ENCODE results near the gene FAM133A.

FAM133A gene

GRCh38 chrX:93673869-93674271 is at the start of gene FAM133A:
Gene FAM133A, plus strand, starts transcription at chrX:93674206. Its CDS starts 35,214 bp downstream, at chrX:93709420.
- DNase-seq (ENCODE audit: low spot score) = peak; percentile 15

- no peak for DNase-seq (ENCODE audit: low spot score)
These were observed 36.4 kb upstream of the FAM133A start for GRCh38 chrX:93637591-93637990.

- no peak for DNase-seq (ENCODE audit: low spot score)
These were observed 24.6 kb upstream of the FAM133A start for GRCh38 chrX:93649381-93649780.

- DNase-seq (ENCODE audit: low spot score) = no peak
These were observed 13.4 kb upstream of the FAM133A start for GRCh38 chrX:93660575-93660974.

GRCh38 chrX:93673056-93673868 is 744 bp upstream of the FAM133A start, which contains the start of gene NAP1L3:
Gene NAP1L3, minus strand, starts transcription at chrX:93673578. Its CDS starts 274 bp downstream, at chrX:93673304.
- DNase-seq (ENCODE audit: low spot score) = peak; percentile 48

DNA sequence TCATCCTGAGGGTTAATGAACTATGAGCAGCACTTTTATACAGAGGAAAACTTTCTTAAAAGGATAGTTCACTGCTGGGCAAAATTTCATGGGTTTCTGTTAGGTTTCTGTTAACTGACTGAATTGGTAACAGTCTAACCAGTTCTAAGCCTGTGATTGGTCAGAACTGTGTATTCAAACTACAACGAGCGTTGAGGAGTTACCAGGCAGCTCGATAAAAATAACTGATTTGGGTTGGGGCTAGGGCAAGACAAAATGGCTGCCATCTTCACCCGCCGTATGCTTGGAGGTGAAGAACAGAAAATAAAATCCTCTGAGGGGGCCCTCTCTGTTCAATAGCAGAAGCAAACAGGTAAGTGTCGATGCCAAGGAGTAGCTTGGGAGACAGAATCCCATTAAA is 22.0 kb downstream of the FAM133A start:
- DNase-seq (ENCODE audit: low spot score) = no peak

DNA sequence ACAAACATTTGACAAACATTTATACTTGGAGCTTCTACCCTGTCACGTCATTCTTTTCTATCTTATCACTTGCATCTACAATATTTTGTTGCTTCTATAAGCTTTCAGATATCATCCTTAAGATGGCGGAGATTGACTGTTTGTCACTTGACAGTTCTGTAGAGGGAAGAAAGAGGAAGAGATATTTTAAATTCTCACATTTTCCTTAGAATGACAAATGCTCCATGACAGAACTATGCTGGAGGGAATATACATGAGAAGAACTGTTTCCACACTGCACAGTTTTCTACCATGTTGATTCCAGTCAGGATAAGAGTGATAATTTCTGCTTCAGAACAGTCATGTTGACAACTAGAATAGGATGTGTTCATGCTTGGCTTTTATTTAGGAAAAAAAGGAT is 29.7 kb downstream of the FAM133A start:
- no peak for DNase-seq (ENCODE audit: low spot score)

DNA sequence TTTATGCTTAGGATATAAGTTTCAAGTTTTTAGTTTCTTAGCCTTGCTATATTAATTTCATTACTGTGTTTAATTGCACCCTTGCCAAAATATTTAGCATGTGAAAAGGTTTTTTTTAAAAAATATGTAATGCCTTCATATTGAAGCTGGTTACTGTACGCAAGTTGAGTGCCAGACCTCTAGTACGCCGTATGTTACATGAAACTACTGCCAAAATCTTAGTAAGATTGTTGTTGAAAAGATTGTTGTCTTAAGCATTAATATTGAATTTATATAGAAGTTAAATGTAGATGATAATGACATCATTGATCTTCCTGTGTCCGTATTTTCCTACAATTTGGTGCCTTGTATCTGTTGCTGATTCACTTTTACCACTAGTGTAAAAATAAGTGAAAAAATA is 37.1 kb downstream of the FAM133A start:
- DNase-seq (ENCODE audit: low spot score) = no peak

DNA sequence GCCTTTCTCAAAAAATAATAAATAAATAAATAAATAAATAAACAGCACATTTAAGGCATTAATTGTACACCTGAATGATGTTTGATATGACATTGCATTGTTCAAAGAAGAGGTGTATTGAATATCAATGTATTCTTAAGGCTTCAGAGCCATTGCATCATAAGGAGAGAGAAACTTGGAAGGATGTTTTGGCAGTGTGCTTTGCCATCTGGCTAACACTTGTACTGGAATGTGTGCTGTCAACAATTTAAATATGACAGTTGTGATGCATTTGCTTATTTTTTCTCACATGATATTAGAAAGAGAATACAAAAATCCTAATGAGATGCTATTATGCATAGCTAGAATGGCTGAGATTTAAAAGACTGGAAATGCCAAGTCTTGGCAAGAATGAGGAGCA is 67.8 kb downstream of the FAM133A start:
- DNase-seq (ENCODE audit: low spot score) = no peak

DNA sequence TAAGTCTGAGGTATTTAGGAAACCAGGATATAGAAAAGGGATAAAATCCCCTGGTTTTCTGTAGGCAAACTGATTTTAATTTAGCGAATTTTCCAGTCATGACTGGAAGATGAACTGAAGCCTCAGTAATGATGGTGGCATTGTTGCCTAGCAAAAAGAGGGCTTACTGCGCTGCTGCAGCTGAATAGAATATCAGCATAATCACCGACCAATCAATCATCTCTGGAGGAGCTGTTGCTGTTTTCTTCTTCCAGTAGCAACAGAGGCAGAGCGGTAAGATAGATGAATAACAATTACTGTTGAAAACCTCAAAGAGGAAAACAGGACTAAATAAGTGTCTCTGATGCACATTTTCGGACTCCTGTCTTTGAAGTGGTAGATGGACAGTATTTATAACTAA is 86.2 kb downstream of the FAM133A start:
- no peak for DNase-seq (ENCODE audit: low spot score)

Measured in hepatic stellate cell (primary cell).